T-helper 1 cell treated with Interleukin-12 subunit alpha and Interleukin-12 subunit beta and Interleukin-4 antibody, amounts not matched to agents 30 μg/mL and 1 μg/mL, for 36 hours (primary cell): Measurements from ENCODE around the gene TNRC6B.

Experiments
- H3K27ac Mint-ChIP-seq: one replicate; pipeline ENCODE4 v1.8.0; 2021; ENCODE audit warnings: mild to moderate bottlenecking, mixed read lengths
- H3K27me3 Mint-ChIP-seq: one replicate; pipeline ENCODE4 v1.8.0; 2021; ENCODE audit warnings: low read depth, mixed read lengths
- H3K36me3 Mint-ChIP-seq: one replicate; pipeline ENCODE4 v1.8.0; 2021; ENCODE audit warnings: low read depth, mixed read lengths
- H3K4me1 Mint-ChIP-seq: one replicate; pipeline ENCODE4 v1.8.0; 2021; ENCODE audit warnings: low read depth, mixed read lengths
- H3K4me3 Mint-ChIP-seq: one replicate; pipeline ENCODE4 v1.8.0; 2021; ENCODE audit warnings: mild to moderate bottlenecking, moderate library complexity, mixed read lengths
- H3K9me3 Mint-ChIP-seq: one replicate; pipeline ENCODE4 v1.8.0; 2021; ENCODE audit warnings: mixed read lengths

TNRC6B gene

GRCh38 chr22:40235308-40235707 is 57.6 kb downstream of the TNRC6B start:
- Mint-ChIP-seq H3K27ac (no peak overlapping the region), H3K9me3 (no peaks in the 10 kb centered on the region), H3K4me3 (no peak overlapping the region), H3K4me1 (peaks cover 24% of the 10 kb centered on the region), H3K27me3 (no peaks in the 10 kb centered on the region), H3K36me3 (peaks cover 14% of the 10 kb centered on the region)

- no peak overlapping the region for H3K4me3 Mint-ChIP-seq
These were observed 58.5 kb downstream of the TNRC6B start for GRCh38 chr22:40236131-40236665.

GRCh38 chr22:40237241-40237640 is 59.5 kb downstream of the TNRC6B start:
- Mint-ChIP-seq H3K27me3 (no peaks in the 10 kb centered on the region), H3K9me3 (no peaks in the 10 kb centered on the region), H3K27ac (no peak overlapping the region), H3K4me3 (no peak overlapping the region), H3K36me3 (peaks cover 5% of the 10 kb centered on the region), H3K4me1 (peaks cover 39% of the 10 kb centered on the region)

More at GRCh38 chr22:40236131-40236665, 58.5 kb downstream of the TNRC6B start:
- no peak overlapping the region for H3K27ac Mint-ChIP-seq
- peaks cover 14% of the 10 kb centered on the region for H3K36me3 Mint-ChIP-seq
- no peaks in the 10 kb centered on the region for H3K27me3 Mint-ChIP-seq
- peaks cover 33% of the 10 kb centered on the region for H3K4me1 Mint-ChIP-seq
- no peaks in the 10 kb centered on the region for H3K9me3 Mint-ChIP-seq

GRCh38 chr22:40237788-40238424 is 60.2 kb downstream of the TNRC6B start:
- peaks cover 5% of the 10 kb centered on the region for H3K36me3 Mint-ChIP-seq

GRCh38 chr22:40238425-40239344 is 61.0 kb downstream of the TNRC6B start:
- H3K27ac Mint-ChIP-seq = peak overlapping the region; percentile 47
- H3K9me3 Mint-ChIP-seq = no peaks in the 10 kb centered on the region
- no peak overlapping the region for H3K4me3 Mint-ChIP-seq
- peaks cover 41% of the 10 kb centered on the region for H3K4me1 Mint-ChIP-seq
- H3K27me3 Mint-ChIP-seq = no peaks in the 10 kb centered on the region
- H3K36me3 Mint-ChIP-seq = peaks cover 5% of the 10 kb centered on the region

More at GRCh38 chr22:40237788-40238424, 60.2 kb downstream of the TNRC6B start:
- Mint-ChIP-seq H3K4me1 (peaks cover 39% of the 10 kb centered on the region), H3K9me3 (no peaks in the 10 kb centered on the region), H3K27me3 (no peaks in the 10 kb centered on the region), H3K4me3 (no peak overlapping the region), H3K27ac (no peak overlapping the region)

- H3K4me3 Mint-ChIP-seq = no peak overlapping the region
- H3K27me3 Mint-ChIP-seq = no peaks in the 10 kb centered on the region
These were observed 61.6 kb downstream of the TNRC6B start for GRCh38 chr22:40239345-40239683.

GRCh38 chr22:40240160-40240559 is 62.4 kb downstream of the TNRC6B start:
- no peaks in the 10 kb centered on the region for H3K27me3 Mint-ChIP-seq
- peaks cover 50% of the 10 kb centered on the region for H3K4me1 Mint-ChIP-seq
- peaks cover 9% of the 10 kb centered on the region for H3K36me3 Mint-ChIP-seq
- H3K27ac Mint-ChIP-seq = peak overlapping the region; percentile 51
- no peak overlapping the region for H3K4me3 Mint-ChIP-seq
- no peaks in the 10 kb centered on the region for H3K9me3 Mint-ChIP-seq

More at GRCh38 chr22:40239345-40239683, 61.6 kb downstream of the TNRC6B start:
- Mint-ChIP-seq H3K36me3 (peaks cover 5% of the 10 kb centered on the region), H3K4me1 (peaks cover 45% of the 10 kb centered on the region), H3K27ac (peak overlapping the region; percentile 47), H3K9me3 (no peaks in the 10 kb centered on the region)

- Mint-ChIP-seq H3K36me3 (peaks cover 12% of the 10 kb centered on the region), H3K27ac (peak overlapping the region; percentile 51), H3K27me3 (no peaks in the 10 kb centered on the region), H3K4me1 (peaks cover 51% of the 10 kb centered on the region), H3K4me3 (no peak overlapping the region), H3K9me3 (no peaks in the 10 kb centered on the region)
These were observed 63.0 kb downstream of the TNRC6B start for GRCh38 chr22:40240686-40241085.

- H3K4me1 Mint-ChIP-seq = peaks cover 53% of the 10 kb centered on the region
- no peaks in the 10 kb centered on the region for H3K27me3 Mint-ChIP-seq
- H3K4me3 Mint-ChIP-seq = no peak overlapping the region
- peak overlapping the region; percentile 51 for H3K27ac Mint-ChIP-seq
- H3K9me3 Mint-ChIP-seq = no peaks in the 10 kb centered on the region
- peaks cover 13% of the 10 kb centered on the region for H3K36me3 Mint-ChIP-seq
These were observed 63.6 kb downstream of the TNRC6B start for GRCh38 chr22:40241200-40241763.

GRCh38 chr22:40243891-40244290 is 66.2 kb downstream of the TNRC6B start:
- Mint-ChIP-seq H3K4me1 (peaks cover 54% of the 10 kb centered on the region), H3K4me3 (peak overlapping the region; percentile 32), H3K36me3 (peaks cover 22% of the 10 kb centered on the region), H3K27ac (peak overlapping the region; percentile 17), H3K9me3 (no peaks in the 10 kb centered on the region), H3K27me3 (no peaks in the 10 kb centered on the region)

GRCh38 chr22:40244586-40244985 is 66.9 kb downstream of the TNRC6B start:
- peaks cover 22% of the 10 kb centered on the region for H3K36me3 Mint-ChIP-seq
- peaks cover 52% of the 10 kb centered on the region for H3K4me1 Mint-ChIP-seq

GRCh38 chr22:40247976-40248375 is 70.3 kb downstream of the TNRC6B start:
- Mint-ChIP-seq H3K36me3 (peaks cover 28% of the 10 kb centered on the region), H3K27me3 (no peaks in the 10 kb centered on the region), H3K4me1 (peaks cover 39% of the 10 kb centered on the region), H3K27ac (peak overlapping the region; percentile 52), H3K4me3 (peak overlapping the region; percentile 48), H3K9me3 (no peaks in the 10 kb centered on the region)

More at GRCh38 chr22:40244586-40244985, 66.9 kb downstream of the TNRC6B start:
- Mint-ChIP-seq H3K27me3 (no peaks in the 10 kb centered on the region), H3K4me3 (peak overlapping the region; percentile 18), H3K27ac (no peak overlapping the region), H3K9me3 (no peaks in the 10 kb centered on the region)

GRCh38 chr22:40249286-40249685 is 71.6 kb downstream of the TNRC6B start:
- Mint-ChIP-seq H3K36me3 (peaks cover 30% of the 10 kb centered on the region), H3K4me1 (peaks cover 33% of the 10 kb centered on the region), H3K27ac (no peak overlapping the region), H3K9me3 (no peaks in the 10 kb centered on the region), H3K4me3 (no peak overlapping the region), H3K27me3 (no peaks in the 10 kb centered on the region)

- peaks cover 26% of the 10 kb centered on the region for H3K36me3 Mint-ChIP-seq
- no peaks in the 10 kb centered on the region for H3K9me3 Mint-ChIP-seq
- H3K4me1 Mint-ChIP-seq = peaks cover 28% of the 10 kb centered on the region
- no peak overlapping the region for H3K27ac Mint-ChIP-seq
- no peaks in the 10 kb centered on the region for H3K27me3 Mint-ChIP-seq
- H3K4me3 Mint-ChIP-seq = no peak overlapping the region
These were observed 72.9 kb downstream of the TNRC6B start for GRCh38 chr22:40250608-40251007.
